Measurements from ENCODE around the gene HPGDS. TPM values are rescaled to one million over a fixed set of nuclear protein-coding genes. Genes with fewer than 3 reads are reported as not detected.

The HPGDS gene
- total RNA-seq, 4 donors from 2014 or later: 3.9 to 8.8 (median 5.0) TPM

- Histone ChIP-seq H3K36me3 (no peaks in the 10 kb centered on the region), H3K4me1 (no peaks in the 10 kb centered on the region), H3K27ac (no peak overlapping the region), H3K27me3 (no peaks in the 10 kb centered on the region), H3K4me3 (no peak overlapping the region), H3K9me3 (no peaks in the 10 kb centered on the region)
- DNase-seq: no peak
- TF ChIP-seq CTCF (IDR thresholded peaks at IDR 0.05) (no peak), POLR2A (IDR thresholded peaks at IDR 0.05) (no peak)
Observed at GRCh38 chr4:94377294-94377693, 34.7 kb upstream of the HPGDS start.

- Histone ChIP-seq H3K9me3 (no peaks in the 10 kb centered on the region), H3K27me3 (no peaks in the 10 kb centered on the region), H3K4me3 (no peak overlapping the region), H3K36me3 (no peaks in the 10 kb centered on the region), H3K27ac (no peak overlapping the region), H3K4me1 (no peaks in the 10 kb centered on the region)
- DNase-seq: no peak
- TF ChIP-seq CTCF (IDR thresholded peaks at IDR 0.05) (no peak), POLR2A (IDR thresholded peaks at IDR 0.05) (no peak)
Observed at GRCh38 chr4:94375364-94375763, 32.7 kb upstream of the HPGDS start.

GRCh38 chr4:94373752-94374151 lies 31.1 kb upstream of the HPGDS start:
- DNase-seq: no peak
- Histone ChIP-seq H3K4me1 (no peaks in the 10 kb centered on the region), H3K9me3 (no peaks in the 10 kb centered on the region), H3K27me3 (no peaks in the 10 kb centered on the region), H3K36me3 (no peaks in the 10 kb centered on the region), H3K4me3 (no peak overlapping the region), H3K27ac (no peak overlapping the region)
- no peak for TF ChIP-seq CTCF (IDR thresholded peaks at IDR 0.05)
- no peak for TF ChIP-seq POLR2A (IDR thresholded peaks at IDR 0.05)

GRCh38 chr4:94372991-94373390 lies 30.4 kb upstream of the HPGDS start:
- Histone ChIP-seq H3K36me3 (no peaks in the 10 kb centered on the region), H3K4me3 (no peak overlapping the region), H3K9me3 (no peaks in the 10 kb centered on the region), H3K27ac (no peak overlapping the region), H3K4me1 (no peaks in the 10 kb centered on the region), H3K27me3 (no peaks in the 10 kb centered on the region)
- no peak for TF ChIP-seq POLR2A (IDR thresholded peaks at IDR 0.05)
- TF ChIP-seq CTCF (IDR thresholded peaks at IDR 0.05): no peak
- DNase-seq: no peak

- TF ChIP-seq CTCF (IDR thresholded peaks at IDR 0.05) (no peak), POLR2A (IDR thresholded peaks at IDR 0.05) (no peak)
- Histone ChIP-seq H3K4me3 (no peak overlapping the region), H3K27ac (no peak overlapping the region), H3K36me3 (no peaks in the 10 kb centered on the region), H3K4me1 (no peaks in the 10 kb centered on the region), H3K9me3 (no peaks in the 10 kb centered on the region), H3K27me3 (no peaks in the 10 kb centered on the region)
- DNase-seq: no peak
Observed at GRCh38 chr4:94372228-94372978, 29.8 kb upstream of the HPGDS start.

Data from Peyer's patch (tissue), 4 donors.